Activated T-cell treated with anti-CD3 and anti-CD28 coated beads for 4 hours (primary cell): ENCODE measurements around the gene HDC.

Experiments
- DNase-seq: peaks from one replicate; pipeline ENCODE4 v3.0.0-alpha.2; 2020

The HDC gene

GRCh38 chr15:50222181-50222580 lies 43.3 kb downstream of the HDC start:
- DNase-seq: no peak

DNA sequence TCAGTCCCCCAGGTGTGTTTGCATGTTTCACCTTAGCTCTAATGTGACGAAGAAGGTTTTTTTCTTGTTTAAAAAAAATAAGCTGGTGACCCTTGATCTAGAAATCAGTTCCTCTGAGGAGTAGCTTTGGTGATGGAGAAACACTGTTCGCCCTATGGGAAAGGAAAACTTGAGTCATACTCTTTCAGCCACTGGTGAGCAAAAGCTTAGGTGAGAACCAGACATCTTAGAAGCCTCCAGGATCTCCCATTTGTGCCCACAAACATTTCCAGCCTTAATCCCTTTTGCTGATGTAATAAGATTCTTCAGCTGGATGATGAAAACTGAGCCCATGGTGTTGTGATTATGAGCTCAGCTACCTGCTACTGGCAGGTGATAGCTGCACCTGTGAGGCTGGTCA lies 45.7 kb downstream of the HDC start:
- no peak for DNase-seq

GRCh38 chr15:50218691-50219090 lies 46.8 kb downstream of the HDC start:
- DNase-seq: no peak

- no peak for DNase-seq
These were observed 47.2 kb downstream of the HDC start for GRCh38 chr15:50218291-50218690.

DNA sequence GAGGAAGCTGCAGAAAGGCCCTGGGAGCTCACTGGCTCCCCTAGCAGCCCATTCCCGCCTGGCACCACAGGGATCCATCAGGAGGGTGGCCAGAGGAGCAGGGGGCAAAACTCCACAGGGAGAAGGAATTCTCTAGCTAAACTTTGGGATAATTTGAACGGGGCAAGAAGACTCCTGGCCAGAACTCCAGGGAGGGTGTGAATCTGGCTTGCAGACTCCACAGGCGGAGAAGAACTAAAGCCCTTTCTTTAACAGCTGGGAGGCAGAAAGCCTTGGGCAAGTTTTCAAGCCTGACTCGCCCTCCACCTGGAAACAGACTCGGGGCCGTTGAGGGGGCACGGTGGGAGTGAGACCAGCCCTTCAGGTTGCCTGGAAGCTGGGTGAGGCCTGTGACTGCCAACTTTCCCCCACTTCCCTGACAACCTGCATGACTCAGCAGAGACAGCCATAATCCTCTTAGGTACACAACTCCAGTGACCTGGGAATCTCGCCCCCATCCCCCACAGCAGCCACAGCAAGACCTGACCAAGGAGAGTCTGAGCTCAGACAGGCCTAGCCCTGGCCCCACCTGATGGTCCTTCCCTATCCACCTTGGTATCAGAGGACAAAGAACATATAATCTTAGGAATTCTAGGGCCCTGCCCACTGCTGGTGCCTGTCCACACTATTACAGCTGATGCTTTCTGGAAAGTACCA lies 54.9 kb downstream of the HDC start:
- no peak for DNase-seq

DNA sequence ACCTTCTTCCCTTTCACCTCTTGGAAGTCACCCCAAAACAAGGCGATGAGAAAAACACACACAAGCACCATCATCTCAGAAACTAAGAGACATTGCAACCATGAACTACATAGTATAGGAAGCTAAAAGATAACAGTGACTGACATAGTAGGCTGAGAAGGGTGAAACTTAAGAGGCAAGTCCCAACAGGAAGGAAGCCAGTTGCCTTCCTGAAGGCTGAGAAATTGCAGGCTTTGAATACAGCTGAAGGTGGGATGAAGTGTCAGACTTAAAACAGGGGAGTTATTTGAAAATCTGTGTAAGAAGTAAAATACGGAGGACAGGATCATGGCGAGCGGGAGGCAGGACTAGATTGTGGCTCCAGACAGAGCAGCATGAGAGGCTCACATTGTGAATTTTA lies 55.7 kb downstream of the HDC start:
- no peak for DNase-seq

- DNase-seq: no peak
These were observed 59.5 kb downstream of the HDC start for GRCh38 chr15:50206020-50206419.

DNA sequence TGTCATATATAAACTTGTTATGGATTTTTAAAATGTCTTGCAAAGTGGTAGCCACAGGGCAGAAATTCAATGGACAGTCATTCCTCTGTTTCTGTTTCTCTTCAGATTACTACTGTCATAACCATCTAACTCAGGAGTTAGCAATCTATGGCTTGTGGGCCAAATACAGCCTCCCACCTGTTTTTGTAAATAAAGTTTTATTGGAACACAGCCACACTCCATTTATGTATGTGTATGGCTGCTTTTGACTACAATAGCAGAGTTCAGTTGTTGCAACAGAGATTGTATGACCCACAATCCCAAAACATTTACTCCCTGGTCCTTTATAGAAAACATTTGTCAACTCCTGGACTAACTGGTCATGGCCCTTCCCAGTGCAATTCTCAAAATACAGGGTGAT lies 63.5 kb downstream of the HDC start:
- DNase-seq: no peak

- DNase-seq: no peak
These were observed 72.5 kb downstream of the HDC start for GRCh38 chr15:50192926-50193620.

- DNase-seq: no peak
These were observed 73.4 kb downstream of the HDC start for GRCh38 chr15:50192164-50192563.
